Measurements from ENCODE around the gene TRIML1.
"Not testable (repeated sequence)": the region's sequence is repeated elsewhere in the genome, so short reads cannot be mapped to it uniquely, and the experiment has no call there.

The TRIML1 gene

DNA sequence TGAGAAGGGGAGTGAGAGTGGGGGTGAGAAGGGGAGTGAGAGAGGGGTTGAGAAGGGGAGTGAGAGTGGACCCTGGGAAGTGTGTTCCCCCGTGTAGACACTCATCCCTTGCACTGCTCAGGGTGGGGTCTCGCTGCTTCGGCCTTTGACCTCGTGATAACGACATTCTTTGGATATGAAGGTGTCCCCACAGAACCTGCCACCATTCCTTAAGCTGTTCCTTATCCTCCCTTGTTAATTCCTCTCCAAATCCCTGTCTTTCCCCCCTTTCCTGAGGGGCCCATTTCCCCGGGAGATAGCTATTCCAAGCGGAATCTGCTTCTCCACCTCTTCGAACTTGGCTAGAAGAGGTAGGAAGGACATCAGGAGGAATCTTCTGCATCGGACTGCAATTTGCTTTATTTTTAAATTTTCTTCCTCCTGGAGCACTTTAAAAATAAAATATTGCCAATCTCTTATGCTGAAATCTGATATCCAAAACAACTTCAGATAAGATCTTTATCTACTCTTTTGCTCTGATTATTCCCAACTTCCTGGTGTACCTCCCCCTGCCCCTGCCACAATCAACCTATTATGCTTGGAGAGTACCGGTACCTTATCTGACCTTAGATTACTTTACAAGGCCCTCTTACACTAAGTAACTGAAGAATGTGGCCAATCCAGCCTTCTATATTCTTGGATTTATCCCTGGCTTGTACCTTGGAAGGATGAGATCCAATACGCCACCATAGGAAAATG lies 15.6 kb downstream of the TRIML1 start:
- no peak for DNase-seq

DNA sequence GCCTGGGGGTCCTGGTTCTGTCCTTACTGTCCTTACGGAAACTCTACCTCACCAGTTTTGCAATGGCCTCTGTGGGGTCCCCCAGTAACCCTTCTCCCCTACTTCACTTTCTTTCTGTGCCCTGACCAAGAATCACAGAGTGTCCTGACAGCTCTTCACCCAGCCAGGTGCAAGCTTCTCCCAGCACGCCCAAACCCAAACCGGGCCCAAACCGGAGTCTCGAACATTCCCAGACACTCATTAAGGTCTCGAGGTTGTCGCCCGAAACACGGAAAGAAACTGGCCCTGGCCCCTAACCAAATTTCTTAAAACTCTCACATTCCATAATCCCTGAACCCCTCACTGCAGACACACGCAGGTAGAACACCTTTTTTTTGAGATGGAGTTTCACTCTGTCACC lies 19.1 kb downstream of the TRIML1 start:
- no peak for DNase-seq

DNA sequence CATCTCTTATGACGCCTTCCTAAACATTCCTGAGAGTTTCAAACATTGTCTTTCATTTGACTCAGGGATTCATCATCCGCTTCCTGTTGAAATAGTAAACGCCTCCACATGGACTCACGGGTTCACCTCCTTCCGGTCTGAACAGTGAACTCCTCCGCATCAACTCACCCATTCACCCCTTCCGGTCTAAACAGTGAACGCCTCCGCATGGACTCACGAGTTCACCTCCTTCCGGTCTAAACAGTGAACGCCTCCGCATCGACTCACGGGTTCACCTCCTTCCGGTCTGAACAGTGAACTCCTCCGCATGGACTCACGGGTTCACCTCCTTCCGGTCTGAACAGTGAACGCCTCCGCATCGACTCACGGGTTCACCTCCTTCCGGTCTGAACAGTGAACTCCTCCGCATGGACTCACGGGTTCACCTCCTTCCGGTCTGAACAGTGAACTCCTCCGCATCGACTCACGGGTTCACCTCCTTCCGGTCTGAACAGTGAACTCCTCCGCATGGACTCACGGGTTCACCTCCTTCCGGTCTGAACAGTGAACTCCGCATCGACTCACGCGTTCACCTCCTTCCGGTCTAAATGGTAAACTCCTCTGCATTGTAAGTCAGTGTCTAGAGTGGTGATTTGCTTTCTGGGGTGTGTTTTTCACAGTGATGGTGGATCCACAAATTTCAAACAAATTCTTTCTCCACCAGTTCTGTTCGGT lies 20.4 kb downstream of the TRIML1 start:
- not testable (repeated sequence) for DNase-seq

DNA sequence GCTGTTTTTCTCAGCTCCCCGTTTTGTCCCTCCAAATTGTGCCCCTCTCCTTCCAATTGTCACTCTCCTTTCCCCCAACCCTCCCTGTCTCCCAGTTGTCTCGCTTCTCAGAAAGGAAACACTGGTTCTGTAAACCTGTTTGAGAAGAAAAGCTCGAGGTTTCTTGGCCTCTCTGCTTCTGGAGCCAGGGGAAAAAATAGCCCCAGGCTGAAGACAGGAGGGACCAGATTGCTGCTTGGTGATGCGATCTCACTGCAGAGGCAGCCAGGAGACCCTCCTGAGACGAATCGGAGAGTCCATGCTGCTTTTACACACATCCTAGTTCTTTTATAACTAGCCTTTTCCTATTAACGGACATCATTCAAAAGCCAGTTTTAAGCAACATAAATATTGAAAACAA lies 21.2 kb downstream of the TRIML1 start:
- DNase-seq, result no peak

DNA sequence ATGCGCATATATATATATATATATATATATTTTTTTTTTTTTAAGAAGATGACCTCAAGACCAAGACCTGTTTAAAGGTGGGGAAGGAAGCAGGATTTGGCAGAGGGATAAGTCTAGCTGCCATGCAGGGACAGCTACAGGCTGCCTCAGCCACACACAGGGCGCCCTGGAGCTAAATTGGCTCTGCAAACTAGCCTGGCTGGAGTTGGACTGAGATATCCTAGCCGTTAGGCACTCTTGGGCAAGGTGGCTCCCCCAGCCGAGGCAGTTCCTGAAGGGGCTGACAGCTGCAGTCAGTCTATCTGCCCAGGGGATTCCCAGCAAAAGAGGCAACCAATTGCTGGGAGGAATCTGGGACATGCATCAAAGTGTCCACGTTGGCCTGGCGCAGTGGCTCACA lies 21.9 kb downstream of the TRIML1 start:
- no peak for DNase-seq

DNA sequence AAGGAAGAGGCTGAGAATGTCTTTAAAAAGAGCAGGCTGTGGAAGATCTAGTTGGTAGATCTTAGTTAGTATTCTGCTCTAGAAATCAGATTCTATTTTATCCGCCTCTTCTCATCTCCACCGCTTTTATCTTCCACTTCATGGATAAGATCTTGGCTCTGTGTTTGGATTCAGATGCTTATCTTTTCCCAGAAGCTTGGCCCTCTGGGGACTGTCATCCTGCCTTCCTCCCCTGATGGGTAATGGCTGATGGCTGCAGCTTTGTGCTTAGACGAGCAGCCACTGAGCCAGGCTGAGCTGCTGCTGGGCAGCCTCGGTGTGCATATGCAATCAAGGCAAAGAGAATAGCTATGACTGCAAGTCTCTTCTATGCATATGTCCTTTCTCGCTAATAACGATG lies 23.5 kb downstream of the TRIML1 start:
- DNase-seq, result no peak

DNA sequence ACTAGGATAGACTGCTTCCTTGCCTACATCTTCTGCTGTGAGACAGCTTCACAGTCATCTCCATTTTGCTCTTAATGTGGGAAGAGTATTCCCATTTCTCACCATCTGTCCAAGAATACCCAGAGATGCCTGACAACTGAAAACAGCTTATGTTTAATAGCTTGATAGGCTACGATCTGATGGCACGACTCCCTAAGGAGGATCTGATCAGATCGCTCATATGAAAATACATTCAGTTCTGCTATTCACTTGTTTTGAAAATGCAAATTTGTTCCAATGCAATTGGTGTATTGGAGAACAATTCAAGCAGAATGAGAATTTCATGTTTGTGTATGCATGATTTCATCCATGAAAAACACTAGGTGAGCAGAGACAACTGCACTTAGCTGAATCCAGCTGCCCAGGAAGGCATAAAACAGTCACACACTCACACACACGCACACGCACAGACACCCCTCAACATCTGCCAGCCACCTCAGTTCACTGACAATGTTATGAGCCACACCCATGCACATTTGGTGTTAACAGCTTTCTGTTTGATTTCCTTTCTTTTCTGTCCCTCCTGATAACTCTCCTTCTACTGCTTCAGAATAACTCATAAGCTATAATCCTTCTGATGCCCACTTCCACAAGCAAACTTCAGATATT lies 29.6 kb downstream of the TRIML1 start:
- no peak for DNase-seq

DNA sequence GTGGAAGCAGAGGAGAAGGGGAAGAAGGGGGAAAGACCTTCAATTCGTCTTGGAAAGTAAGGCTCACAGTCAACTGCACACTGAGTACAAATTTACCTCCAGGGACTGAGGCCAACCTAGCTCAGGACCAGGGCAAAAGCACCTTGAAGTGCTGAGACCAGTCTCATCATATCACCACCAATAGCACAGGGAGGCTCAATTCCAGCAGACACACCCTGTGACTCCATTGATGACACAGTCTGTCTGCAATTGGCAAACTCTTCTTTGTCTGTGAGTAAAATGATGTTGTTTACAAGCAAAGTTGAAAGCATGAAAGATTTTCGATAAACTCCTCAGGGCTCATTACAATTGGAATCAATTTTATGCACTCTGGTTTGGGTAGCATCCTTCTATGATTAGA lies 32.3 kb downstream of the TRIML1 start:
- no peak for DNase-seq

DNA sequence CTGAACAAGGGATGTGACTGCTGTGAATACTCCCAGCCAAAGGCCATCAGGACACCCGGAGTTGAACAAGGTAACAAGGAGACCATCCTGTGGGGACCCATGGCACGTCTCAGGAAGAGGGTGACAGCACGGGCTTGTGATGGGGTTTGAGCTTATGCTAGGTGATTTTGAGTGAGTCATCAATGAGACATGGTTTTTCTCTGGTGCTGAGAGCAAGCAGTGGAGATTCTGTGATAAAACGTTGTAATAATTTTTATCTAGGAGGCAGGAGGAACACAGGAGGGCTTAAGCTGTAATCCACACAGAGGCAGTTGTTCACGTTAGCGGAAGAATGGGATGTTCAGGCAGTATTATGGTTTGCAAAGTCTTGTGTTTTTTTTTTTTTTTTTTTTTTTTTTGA lies 36.0 kb downstream of the TRIML1 start:
- no peak for DNase-seq

DNA sequence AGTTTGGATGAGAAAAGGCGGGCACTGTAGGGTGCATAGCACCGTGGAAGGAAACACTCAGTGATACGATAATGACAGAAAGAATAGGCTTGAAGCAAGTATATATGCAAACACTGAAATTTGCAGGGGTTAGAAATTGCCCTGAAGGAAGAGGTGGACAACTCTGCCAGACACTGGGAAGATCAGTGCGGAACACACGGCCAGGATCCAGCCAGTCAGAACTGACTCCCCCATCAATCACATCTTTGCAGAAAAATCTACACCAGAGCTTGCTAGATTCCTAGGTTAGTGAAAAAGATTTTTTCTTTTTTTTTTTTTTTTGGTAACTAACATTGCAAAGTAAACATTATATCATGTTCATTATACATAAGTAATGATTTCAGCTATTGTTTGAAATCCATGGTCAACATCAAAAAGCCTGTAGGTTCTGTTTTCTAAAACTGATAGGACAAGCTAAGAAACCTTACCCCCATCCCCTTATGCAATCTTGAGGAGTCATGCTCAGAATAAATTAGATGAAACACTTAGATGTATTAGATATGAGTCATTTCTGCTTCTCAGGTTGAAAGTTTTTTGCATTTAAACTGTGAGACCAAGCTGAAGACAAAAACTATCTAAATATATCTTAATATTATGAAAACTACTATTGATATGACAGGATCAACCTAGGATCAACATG lies 38.9 kb downstream of the TRIML1 start:
- no peak for DNase-seq

DNA sequence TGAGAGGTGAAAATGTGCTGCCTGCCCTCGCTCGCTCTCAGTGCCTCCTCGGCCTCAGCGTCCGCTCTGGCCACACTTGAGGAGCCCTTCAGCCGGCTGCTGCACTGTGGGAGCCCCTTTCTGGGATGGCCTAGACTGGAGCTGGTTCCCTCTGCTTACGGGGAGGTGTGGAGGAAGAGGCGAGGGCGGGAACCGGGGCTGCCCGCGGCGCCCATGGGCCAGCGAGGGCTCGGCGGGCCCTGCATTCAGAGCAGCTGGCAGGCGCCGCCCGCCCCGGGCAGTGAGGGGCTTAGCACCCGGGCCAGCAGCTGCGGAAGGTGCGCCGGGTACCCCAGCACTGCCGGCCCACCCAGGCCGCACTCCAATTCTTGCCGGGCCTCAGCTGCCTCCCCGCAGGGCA lies 39.6 kb downstream of the TRIML1 start:
- no peak for DNase-seq

DNA sequence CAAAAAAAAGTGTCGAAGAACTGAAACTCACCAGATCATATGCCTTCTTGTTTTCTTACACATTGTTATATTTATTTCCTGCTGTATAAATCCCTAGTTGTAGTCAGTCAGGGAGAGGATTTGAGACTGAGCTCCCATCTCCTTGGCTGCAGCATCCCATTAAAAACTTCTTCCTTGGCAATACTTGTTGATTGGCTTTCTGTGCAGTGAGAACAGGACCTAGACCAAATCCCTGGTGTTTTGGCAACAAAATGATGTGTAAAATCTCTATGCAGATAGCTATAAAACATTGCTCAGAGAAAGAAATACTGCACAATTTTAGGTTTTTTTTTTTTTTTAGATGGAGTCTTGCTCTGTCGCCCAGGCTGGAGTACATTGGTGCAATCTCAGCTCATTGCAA lies 47.9 kb downstream of the TRIML1 start:
- DNase-seq, result no peak

DNA sequence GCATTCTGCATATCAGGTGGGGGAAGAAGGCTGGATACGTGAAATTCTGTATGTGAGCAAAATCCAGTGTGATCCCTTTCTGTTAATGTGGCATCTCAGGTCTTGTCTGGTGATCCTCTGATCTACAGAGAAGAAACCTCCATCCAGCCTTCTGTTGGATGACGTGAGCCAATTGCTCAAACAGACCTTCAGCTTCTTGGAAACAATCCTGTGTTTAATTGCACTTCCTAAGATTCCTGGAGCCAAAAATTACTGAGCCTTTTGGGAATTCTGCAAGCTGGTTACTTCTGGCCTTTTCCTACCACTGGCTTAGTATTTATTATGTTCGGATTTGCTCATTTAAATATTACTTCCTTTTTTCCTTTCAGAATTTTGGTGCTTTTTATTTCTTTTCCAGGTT lies 51.2 kb downstream of the TRIML1 start:
- no peak for DNase-seq

DNA sequence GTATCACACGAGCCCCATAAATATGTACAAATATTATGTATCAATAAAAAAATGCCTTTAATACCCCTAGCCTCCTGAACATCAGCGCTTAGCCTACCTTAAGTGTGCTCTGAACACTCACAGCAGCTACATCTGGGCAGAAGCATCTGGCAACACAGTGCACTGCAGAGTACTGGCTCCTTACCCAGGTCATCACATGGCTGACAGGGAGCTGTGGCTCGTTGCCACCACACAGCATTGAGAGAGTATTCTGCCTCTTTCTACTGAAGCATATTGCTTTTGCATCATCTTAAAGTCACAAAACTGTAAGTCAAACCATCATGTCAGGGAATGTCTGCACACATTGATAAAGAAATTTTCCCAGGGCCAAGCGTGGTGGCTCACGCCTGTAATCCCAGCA lies 55.2 kb downstream of the TRIML1 start:
- no peak for DNase-seq

DNA sequence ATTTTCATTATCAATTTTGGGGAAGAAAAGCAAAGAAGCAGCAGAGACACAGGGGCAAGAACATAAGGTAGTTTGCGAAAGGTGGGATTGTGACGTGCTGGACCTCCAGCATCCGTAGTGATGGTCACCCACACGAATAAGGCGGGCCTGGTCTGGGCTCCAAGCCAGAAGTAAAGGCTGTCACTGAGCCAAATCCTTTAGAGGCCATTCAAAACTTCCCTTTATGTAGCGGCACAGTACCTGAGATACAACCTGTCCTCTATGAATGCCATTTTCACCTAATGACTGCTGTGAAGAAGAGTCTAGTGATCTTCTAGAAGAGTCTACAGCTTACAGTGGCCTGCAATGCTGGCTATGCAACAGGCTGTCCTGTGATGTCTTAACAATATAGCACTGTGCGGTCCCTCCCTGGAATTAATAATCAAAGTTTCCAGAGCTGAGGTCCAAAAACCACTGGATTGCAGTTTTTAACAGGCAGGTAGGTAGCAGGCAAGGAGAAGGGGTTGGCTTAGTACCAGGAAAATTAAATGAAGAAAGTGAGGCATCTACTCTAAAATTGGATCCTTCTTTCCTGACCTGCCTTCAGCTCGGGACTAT lies 56.2 kb downstream of the TRIML1 start:
- DNase-seq, result peak in 1 of 2 experiments; percentile 7

DNA sequence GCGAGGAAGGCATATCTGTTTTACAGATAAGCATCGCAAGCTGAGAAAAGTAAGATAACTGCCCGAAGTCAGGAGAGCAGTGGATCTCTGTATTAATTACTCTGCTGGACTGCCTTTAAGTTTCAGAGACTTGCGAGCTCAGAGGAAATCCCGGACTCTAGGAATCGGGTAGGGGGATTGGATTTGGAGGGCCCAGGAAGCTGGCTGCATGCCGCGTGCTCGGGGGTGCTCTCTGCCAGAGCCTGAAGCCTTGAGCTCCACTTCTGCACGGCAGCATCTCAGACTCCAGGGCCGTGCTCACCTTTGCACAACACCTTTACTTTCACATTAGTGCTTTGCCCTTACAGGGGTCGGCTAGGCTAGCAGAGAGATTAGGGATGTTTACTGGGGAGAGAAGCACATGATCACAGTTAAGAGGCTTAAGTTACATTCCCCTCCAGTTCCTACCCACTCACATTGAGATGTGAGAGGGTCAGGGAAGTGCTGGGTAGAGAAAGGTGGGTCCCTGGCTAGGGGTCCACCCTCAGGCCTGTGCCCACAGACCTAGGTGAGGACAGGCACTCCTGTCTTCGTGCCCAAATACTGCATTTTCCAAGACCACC lies 57.0 kb downstream of the TRIML1 start:
- DNase-seq, result no peak

All from SHP77 (cell line).